ENCODE data around the gene BSND. TPM values are rescaled to one million over a fixed set of nuclear protein-coding genes. Genes with fewer than 3 reads are reported as not detected.

The BSND gene
- total RNA-seq, 1 donor from 2014 or later: not detected

DNA sequence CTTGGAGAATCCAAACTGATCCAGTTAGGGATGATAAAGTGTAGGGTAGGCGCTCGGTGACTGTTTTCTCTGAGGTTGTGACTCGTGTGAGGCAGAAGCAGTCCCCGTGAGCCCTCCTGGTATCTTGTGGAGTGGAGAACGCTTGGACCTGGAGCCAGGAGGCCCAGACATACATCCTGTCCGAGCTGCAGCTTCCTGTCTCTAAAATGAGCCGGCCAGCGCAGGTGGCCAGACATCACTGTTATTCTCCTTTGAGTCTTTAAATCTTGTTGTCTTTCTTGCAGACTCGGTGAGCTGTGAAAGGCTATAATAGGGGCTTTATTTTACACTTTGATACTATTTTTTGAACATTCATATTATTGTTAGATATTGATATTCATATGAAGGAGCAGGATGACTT is 52.9 kb downstream of the BSND start:
- H3K36me3 ChIP-seq (ENCODE audit: control insufficient read depth, insufficient read depth, low read length): peaks cover 21% of the 10 kb centered on the region
- FAIRE-seq (no peak), DNase-seq (ENCODE audit: low read depth) (no peak)
- TF ChIP-seq, protein P1, sequence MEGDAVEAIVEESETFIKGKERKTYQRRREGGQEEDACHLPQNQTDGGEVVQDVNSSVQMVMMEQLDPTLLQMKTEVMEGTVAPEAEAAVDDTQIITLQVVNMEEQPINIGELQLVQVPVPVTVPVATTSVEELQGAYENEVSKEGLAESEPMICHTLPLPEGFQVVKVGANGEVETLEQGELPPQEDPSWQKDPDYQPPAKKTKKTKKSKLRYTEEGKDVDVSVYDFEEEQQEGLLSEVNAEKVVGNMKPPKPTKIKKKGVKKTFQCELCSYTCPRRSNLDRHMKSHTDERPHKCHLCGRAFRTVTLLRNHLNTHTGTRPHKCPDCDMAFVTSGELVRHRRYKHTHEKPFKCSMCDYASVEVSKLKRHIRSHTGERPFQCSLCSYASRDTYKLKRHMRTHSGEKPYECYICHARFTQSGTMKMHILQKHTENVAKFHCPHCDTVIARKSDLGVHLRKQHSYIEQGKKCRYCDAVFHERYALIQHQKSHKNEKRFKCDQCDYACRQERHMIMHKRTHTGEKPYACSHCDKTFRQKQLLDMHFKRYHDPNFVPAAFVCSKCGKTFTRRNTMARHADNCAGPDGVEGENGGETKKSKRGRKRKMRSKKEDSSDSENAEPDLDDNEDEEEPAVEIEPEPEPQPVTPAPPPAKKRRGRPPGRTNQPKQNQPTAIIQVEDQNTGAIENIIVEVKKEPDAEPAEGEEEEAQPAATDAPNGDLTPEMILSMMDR (IDR thresholded peaks at IDR 0.05; ENCODE audit: insufficient read depth, low read length, severe bottlenecking): no peak
- no peaks in the 10 kb centered on the region for H3K27me3 ChIP-seq (ENCODE audit: control insufficient read depth, insufficient read depth, low read length)
- H3K4me3 ChIP-seq (ENCODE audit: low read depth, low read length): no peak overlapping the region

DNA sequence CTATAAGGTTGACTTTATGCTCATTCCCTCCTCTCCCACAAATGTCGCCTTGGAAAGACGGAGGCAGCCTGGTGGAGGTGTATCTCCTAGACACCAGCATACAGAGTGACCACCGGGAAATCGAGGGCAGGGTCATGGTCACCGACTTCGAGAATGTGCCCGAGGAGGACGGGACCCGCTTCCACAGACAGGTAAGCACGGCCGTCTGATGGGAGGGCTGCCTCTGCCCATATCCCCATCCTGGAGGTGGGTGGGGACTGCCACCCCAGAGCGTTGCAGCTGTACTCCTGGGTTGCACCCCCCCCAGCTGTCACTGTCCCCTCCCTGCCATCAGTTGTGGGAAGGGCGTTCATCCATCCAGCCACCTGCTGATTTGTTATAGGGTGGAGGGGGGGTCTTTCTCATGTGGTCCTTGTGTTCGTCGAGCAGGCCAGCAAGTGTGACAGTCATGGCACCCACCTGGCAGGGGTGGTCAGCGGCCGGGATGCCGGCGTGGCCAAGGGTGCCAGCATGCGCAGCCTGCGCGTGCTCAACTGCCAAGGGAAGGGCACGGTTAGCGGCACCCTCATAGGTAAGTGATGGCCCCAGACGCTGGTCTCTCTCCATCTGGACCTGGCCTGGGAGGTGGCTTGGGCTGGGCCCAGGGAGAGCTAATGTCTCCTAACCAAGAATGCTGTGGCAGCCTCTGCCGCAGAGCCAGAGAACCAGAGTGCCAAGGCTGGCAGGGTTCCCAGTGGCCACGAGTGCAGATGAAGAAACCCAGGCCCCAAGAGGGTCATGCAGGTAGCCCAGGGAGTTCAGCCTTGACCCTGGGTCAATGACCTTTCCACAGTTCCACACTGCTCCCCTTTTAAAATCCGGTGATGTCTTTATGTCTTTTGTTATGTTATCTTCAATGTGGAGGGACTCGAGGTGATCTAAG is 53.7 kb downstream of the BSND start:
- H3K36me3 ChIP-seq (ENCODE audit: control insufficient read depth, insufficient read depth, low read length): peaks cover 14% of the 10 kb centered on the region
- no peak overlapping the region for H3K4me3 ChIP-seq (ENCODE audit: low read depth, low read length)
- FAIRE-seq (peak; percentile 66), DNase-seq (ENCODE audit: low read depth) (no peak)
- no peaks in the 10 kb centered on the region for H3K27me3 ChIP-seq (ENCODE audit: control insufficient read depth, insufficient read depth, low read length)
- TF ChIP-seq, protein P1 (IDR thresholded peaks at IDR 0.05; ENCODE audit: insufficient read depth, low read length, severe bottlenecking): no peak

DNA sequence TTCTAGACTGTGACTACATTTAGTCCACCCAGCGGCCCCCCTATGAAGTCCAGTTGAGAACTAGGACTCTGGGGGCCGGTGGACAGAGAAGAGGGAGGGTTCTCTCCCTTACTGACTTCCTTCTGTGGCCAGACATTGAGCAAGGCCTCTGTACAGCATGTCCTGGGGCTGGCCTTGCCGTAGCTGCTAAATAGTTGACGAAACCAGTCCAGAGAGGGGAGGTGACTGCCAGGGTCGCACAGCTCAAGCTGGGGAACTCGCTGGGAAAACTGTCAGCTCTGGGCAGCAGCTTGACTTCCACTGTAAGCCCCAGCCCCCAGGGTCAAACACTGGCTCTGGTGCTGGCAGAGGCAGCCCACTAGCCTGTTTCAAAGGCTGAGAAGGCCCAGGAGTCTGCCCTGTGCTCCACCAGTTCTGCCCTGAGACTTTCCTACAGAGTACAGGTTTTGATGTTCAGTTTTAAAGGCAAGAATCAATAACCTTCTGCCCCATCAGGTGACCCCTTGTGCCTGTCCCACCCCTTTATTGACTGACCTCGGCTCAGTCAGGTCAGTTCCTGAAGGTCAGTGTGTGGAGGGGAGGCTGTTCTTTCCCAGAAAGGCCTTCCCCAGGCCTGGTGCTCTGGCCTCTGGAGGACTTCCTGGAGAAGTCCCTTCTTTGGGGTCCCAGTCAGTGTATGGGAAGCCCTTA is 54.7 kb downstream of the BSND start:
- DNase-seq (ENCODE audit: low read depth) (no peak), FAIRE-seq (no peak)
- H3K27me3 ChIP-seq (ENCODE audit: control insufficient read depth, insufficient read depth, low read length): no peaks in the 10 kb centered on the region
- H3K4me3 ChIP-seq (ENCODE audit: low read depth, low read length): no peak overlapping the region
- peaks cover 9% of the 10 kb centered on the region for H3K36me3 ChIP-seq (ENCODE audit: control insufficient read depth, insufficient read depth, low read length)
- TF ChIP-seq, protein P1 (IDR thresholded peaks at IDR 0.05; ENCODE audit: insufficient read depth, low read length, severe bottlenecking): no peak

DNA sequence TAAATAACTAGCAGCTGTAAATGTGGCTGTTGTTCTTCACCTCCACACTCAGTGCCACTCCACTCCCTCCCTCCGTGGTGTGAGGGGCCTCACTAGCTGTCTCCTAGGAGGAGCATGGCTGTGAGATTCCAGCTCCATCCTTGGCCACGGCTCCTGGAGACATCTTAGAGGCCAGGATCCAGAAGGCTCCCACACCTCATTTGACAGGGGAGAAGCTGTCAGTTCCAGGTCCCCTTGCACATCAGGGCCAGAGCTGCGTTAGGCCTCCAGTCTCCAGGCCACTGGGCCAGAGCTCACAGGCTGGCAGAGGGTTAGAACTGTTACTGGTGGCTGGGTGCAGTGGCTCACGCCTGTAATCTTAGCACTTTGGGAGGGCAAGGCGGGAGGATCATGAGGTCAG is 55.7 kb downstream of the BSND start:
- no peaks in the 10 kb centered on the region for H3K27me3 ChIP-seq (ENCODE audit: control insufficient read depth, insufficient read depth, low read length)
- TF ChIP-seq, protein P1 (IDR thresholded peaks at IDR 0.05; ENCODE audit: insufficient read depth, low read length, severe bottlenecking): no peak
- peaks cover 13% of the 10 kb centered on the region for H3K36me3 ChIP-seq (ENCODE audit: control insufficient read depth, insufficient read depth, low read length)
- H3K4me3 ChIP-seq (ENCODE audit: low read depth, low read length): no peak overlapping the region
- DNase-seq (ENCODE audit: low read depth) (no peak), FAIRE-seq (no peak)

DNA sequence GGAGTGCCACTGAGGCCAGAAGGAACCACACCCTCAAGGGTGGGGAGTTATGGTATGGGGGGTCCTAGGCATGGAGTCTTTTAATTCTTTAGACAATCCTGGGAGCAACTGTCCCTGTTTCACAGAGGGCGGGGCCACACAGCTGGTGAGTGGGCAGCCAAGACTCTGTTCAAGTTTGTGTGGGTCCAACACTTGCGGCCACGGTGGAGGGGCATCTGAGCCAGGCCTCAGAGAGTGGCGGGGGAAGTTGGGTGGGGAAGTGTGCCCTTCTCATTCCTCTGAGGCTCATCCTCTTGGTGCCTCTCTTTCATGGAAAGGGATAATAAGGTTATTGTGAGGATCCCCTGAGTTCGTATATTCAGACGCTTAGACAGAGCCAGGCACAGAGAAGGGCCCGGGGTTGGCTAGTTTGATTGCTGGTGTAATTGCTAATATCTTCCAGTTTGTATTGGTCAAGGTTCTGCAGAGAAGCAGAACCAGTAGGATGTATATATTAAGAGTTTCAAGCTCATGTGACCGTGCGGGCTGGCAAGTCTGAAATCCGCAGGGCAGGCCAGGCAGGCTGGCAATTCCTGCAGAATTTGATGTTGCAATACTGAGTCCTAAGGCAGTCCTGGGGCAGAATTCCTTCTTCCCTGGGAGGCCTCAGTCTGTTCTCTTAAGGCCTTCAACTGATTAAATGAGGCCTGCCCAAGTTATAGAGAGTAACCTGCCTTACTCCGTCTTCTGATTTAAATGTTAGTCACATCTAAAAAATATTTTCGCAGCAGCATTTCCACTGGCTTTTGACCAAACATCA is 56.5 kb downstream of the BSND start:
- H3K27me3 ChIP-seq (ENCODE audit: control insufficient read depth, insufficient read depth, low read length): no peaks in the 10 kb centered on the region
- TF ChIP-seq, protein P1 (IDR thresholded peaks at IDR 0.05; ENCODE audit: insufficient read depth, low read length, severe bottlenecking): no peak
- H3K4me3 ChIP-seq (ENCODE audit: low read depth, low read length): no peak overlapping the region
- FAIRE-seq (no peak), DNase-seq (ENCODE audit: low read depth) (no peak)
- H3K36me3 ChIP-seq (ENCODE audit: control insufficient read depth, insufficient read depth, low read length): peaks cover 13% of the 10 kb centered on the region

All from bronchial epithelial cell (primary cell).